ENCODE results near the gene PDE10A. TPM values are rescaled to one million over a fixed set of nuclear protein-coding genes. Genes with fewer than 3 reads are reported as not detected.

Gene PDE10A
- total RNA-seq, 4 donors from 2014 or later: 0.54 to 4.4 (median 0.98) TPM

DNA sequence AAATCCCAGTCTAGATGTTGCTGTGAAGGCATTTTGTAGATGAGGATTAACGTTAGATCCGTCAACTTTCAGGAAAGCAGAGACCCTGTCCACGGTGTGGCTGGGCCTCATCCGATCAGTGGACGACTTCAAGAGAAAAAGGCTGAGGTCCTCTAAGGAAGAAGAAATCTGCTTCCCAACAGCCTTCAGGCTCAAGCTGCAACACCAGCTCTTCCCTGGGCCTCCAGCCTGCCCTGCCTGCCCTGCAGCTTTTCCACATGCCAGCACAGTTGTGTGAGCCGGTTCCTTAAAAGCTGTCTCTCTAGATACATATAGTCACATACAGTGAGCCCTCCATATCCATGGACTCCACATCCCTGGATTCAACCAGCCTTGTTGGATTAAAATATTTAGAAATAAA is 14.1 kb upstream of the PDE10A start:
- no peak overlapping the region for H3K4me3 ChIP-seq (ENCODE audit: low read depth, poor library complexity, severe bottlenecking)
- 87 to 90% methylated on average over 6 of the region's 6 CpGs for WGBS, 2 donors
- TF ChIP-seq, protein P1, sequence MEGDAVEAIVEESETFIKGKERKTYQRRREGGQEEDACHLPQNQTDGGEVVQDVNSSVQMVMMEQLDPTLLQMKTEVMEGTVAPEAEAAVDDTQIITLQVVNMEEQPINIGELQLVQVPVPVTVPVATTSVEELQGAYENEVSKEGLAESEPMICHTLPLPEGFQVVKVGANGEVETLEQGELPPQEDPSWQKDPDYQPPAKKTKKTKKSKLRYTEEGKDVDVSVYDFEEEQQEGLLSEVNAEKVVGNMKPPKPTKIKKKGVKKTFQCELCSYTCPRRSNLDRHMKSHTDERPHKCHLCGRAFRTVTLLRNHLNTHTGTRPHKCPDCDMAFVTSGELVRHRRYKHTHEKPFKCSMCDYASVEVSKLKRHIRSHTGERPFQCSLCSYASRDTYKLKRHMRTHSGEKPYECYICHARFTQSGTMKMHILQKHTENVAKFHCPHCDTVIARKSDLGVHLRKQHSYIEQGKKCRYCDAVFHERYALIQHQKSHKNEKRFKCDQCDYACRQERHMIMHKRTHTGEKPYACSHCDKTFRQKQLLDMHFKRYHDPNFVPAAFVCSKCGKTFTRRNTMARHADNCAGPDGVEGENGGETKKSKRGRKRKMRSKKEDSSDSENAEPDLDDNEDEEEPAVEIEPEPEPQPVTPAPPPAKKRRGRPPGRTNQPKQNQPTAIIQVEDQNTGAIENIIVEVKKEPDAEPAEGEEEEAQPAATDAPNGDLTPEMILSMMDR (IDR thresholded peaks at IDR 0.05): no peak
- no peak for TF ChIP-seq POLR2A (IDR thresholded peaks at IDR 0.05)
- intact Hi-C loops (cut with DNase I; ENCODE audit: low total_unique reads): no loop called here
- no peak for DNase-seq (ENCODE audit: low spot score in 2 of 2)

DNA sequence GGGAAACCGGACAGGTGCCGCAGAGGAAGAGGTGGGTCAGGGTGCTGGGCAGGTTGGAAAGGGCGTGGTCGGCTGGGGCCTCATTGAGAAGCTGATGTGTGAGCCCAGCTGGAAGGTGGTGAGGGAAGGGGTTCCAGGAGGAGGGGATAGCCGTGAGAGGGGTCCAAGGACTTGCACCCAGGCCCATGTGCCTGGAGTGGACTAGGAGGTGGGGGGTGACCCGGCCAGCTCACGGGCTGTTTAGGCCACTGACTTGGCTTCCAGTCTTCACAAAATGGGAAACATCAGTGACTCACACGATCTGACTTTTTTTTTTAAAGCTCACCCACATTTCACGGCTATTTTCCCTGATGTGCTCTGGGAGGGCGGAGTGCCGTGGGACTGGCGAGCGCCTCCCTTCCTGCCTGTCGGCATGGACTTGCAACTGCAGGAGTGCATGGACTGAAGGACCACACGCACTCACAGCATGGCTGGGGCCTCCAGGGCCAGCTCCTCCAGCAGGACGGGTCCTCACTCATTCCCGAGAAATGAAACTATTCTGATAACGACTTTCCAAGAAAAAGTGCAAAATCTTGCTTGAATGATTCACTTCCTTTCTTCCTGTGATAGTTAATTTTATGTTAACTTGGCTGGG is 13.5 kb upstream of the PDE10A start:
- intact Hi-C loops (cut with DNase I; ENCODE audit: low total_unique reads): no loop called here
- 73 to 74% methylated on average over 18 of the region's 18 CpGs for WGBS, 2 donors
- DNase-seq (ENCODE audit: low spot score in 2 of 2): no peak
- no peak overlapping the region for H3K4me3 ChIP-seq (ENCODE audit: low read depth, poor library complexity, severe bottlenecking)
- TF ChIP-seq, protein P1 (IDR thresholded peaks at IDR 0.05): no peak
- no peak for TF ChIP-seq POLR2A (IDR thresholded peaks at IDR 0.05)

DNA sequence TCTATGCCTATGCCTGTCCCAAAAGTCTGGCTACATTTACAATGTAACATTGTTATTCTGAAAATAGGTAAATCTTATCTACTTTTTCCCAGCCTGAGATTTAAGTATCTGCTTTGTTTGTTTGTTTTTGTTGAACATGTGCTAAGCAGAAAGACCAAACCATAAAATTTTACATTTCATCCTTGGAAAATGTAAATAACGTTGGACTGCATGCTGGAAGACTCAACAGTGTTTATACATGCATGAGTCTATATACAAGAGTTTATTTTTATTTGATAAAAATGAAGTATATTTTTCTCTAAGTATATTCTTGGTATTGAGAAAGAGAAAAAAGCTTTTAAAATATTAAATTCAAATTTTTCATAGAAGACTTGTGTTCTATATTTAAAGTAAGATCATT is 12.1 kb upstream of the PDE10A start:
- 67 to 78% methylated on average over 1 of the region's 1 CpG for WGBS, 2 donors
- no peak overlapping the region for H3K4me3 ChIP-seq (ENCODE audit: low read depth, poor library complexity, severe bottlenecking)
- no peak for TF ChIP-seq POLR2A (IDR thresholded peaks at IDR 0.05)
- TF ChIP-seq, protein P1 (IDR thresholded peaks at IDR 0.05): no peak
- intact Hi-C loops (cut with DNase I; ENCODE audit: low total_unique reads): no loop called here
- no peak for DNase-seq (ENCODE audit: low spot score in 2 of 2)

DNA sequence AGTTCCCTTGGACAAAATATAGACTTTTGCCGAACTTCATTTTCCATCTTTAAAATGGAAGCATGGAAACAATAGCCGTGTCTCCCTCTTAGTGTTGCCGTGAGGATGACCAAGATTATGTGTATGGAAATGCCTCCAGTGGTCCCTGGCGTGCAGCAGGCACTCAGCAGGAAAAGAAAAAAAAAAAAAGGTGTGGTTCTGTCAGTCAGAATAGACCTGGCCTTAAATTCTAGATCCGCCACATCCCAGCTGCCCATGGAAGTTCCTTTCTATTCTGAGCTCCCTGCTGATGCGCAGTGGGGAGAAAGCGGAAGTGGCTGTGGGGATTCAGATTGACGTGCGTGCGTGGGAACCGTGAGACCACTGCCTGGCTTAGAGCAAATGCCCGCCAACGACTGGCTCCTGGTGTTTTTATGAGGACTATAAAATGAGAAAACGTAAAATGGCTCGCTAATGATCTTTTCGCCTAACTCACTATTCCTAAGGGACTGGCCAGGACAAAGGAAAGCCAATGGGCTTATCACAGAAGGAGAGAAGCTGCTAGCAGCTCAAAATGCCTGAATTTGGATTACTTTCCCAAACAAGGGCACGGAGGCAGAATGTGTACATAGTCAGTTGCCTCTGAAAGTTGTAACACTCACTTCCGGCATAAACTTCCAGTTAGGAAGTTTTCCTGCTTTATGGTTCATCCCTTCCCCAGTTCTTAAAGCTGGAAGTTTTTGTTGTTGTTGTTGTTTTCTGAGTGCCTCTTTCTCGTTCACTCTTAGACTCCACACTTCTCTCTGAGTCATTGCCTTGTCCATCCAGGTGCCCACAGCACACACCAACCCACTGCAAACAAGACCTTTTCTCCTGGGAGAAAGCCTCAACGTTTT is 11.4 kb upstream of the PDE10A start:
- no peak for DNase-seq (ENCODE audit: low spot score in 2 of 2)
- TF ChIP-seq, protein P1 (IDR thresholded peaks at IDR 0.05): no peak
- TF ChIP-seq POLR2A (IDR thresholded peaks at IDR 0.05): no peak
- 50 to 62% methylated on average over 20 of the region's 20 CpGs for WGBS, 2 donors
- H3K4me3 ChIP-seq (ENCODE audit: low read depth, poor library complexity, severe bottlenecking): no peak overlapping the region
- intact Hi-C loops (cut with DNase I; ENCODE audit: low total_unique reads): no loop called here

DNA sequence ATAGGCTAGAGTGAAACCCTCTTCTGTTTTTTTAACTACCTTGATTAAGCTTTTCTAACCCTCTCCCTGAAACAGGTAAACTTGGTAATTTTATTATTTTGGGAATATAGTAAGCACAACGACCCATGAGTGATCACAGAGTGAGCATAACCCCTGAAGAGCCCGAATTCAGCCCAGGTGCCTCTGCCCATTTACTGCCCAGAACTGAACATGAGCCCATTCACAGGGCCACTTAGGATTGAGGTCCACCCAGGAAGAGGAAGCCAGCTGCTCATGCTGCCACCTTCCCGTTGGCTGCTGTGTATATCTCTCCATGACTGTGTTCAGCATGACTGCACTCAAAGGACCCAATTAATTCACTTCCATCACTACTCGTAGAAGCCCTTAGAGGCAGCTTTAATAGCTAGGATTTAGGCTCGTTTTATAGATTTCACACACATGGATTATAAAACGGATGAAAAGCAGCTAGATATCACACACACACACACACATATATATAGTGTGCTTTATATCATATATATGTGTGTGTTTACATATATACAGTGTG is 8.3 kb upstream of the PDE10A start:
- DNase-seq (ENCODE audit: low spot score in 2 of 2): no peak
- intact Hi-C loops (cut with DNase I; ENCODE audit: low total_unique reads): no loop called here
- H3K4me3 ChIP-seq (ENCODE audit: low read depth, poor library complexity, severe bottlenecking): no peak overlapping the region
- 75 to 77% methylated on average over 6 of the region's 6 CpGs for WGBS, 2 donors
- TF ChIP-seq, protein P1 (IDR thresholded peaks at IDR 0.05): no peak
- TF ChIP-seq POLR2A (IDR thresholded peaks at IDR 0.05): no peak
